IMR-90 (cell line): ENCODE results near the gene CNTN4. TPM values are rescaled to one million over a fixed set of nuclear protein-coding genes. Genes with fewer than 3 reads are reported as not detected.
"Not testable (repeated sequence)": the region's sequence is repeated elsewhere in the genome, so short reads cannot be mapped to it uniquely, and the experiment has no call there.

ENCODE experiments used
- ATAC-seq: fragments of 200-7000 bp; cut with Tn5 transposase; 2 replicates; pipeline ENCODE4 v1.9.1; 2020; ENCODE audit warnings: low read depth, mild to moderate bottlenecking, moderate library complexity
- BruUV-seq: library from RNA; stranded (reverse); fragments of 400-500 nt; replicated peaks from 2 replicates; lab custom pipeline; 2021; lab: Mats Ljungman, UMichigan
- CTCF ChIA-PET: fragments of 300-600 bp; formaldehyde crosslinking; extraction: SDS; loops from one replicate; lab custom pipeline; 2021; ENCODE audit warnings: antibody characterized with exemption; lab: Yijun Ruan, JAX
- POLR2A ChIA-PET: fragments of 300-600 bp; sonication (Branson Sonifier 250); formaldehyde crosslinking; loops from one replicate; lab custom pipeline; 2022; ENCODE audit warnings: antibody characterized with exemption; ENCODE audit not compliant: unreplicated experiment; lab: Charles Lee
- DNase-seq: peaks from one replicate; pipeline ENCODE4 v3.0.0; 2013
- H2AFZ ChIP-seq: replicated peaks from 2 replicates; pipeline ENCODE3; 2013; ENCODE audit warnings: low read length, mild to moderate bottlenecking; ENCODE audit not compliant: poor library complexity
- H2AK5ac ChIP-seq: 2 replicates; pipeline ENCODE4 v1.6.1; 2013; ENCODE audit warnings: low read depth, low read length, inconsistent platforms
- H2AK9ac ChIP-seq: replicated peaks from 2 replicates; pipeline ENCODE3; 2013; ENCODE audit warnings: mild to moderate bottlenecking, low read depth, low read length, moderate library complexity; ENCODE audit not compliant: poor library complexity
- H2BK120ac ChIP-seq: 2 replicates; pipeline ENCODE4 v1.6.1; 2013; ENCODE audit warnings: low read depth, low read length, inconsistent platforms
- H2BK15ac ChIP-seq: 3 replicates; pipeline ENCODE4 v1.6.1; 2013; ENCODE audit warnings: low read depth, low read length, inconsistent platforms
- H2BK20ac ChIP-seq: 2 replicates; pipeline ENCODE4 v1.6.1; 2013; ENCODE audit warnings: low read depth, mild to moderate bottlenecking, inconsistent platforms, low read length, moderate library complexity
- H2BK5ac ChIP-seq: 2 replicates; pipeline ENCODE4 v1.6.1; 2013; ENCODE audit warnings: mild to moderate bottlenecking, low read depth, low read length, inconsistent platforms; ENCODE audit not compliant: poor library complexity, severe bottlenecking
- H3K14ac ChIP-seq: replicated peaks from 2 replicates; pipeline ENCODE4 v1.6.1; 2013; ENCODE audit warnings: low read depth, low read length, inconsistent platforms
- H3K18ac ChIP-seq: 2 replicates; pipeline ENCODE4 v1.6.1; 2013; ENCODE audit warnings: low read depth, low read length, control low read depth
- H3K23ac ChIP-seq: 2 replicates; pipeline ENCODE4 v1.6.1; 2013; ENCODE audit warnings: low read depth, low read length, inconsistent platforms
- H3K27ac ChIP-seq: 2 replicates; pipeline ENCODE4 v1.5.1; 2013; ENCODE audit warnings: mild to moderate bottlenecking, control low read depth, low read length; ENCODE audit not compliant: insufficient read depth
- H3K27me3 ChIP-seq: 2 replicates; pipeline ENCODE4 v1.6.1; 2013; ENCODE audit warnings: low read length; ENCODE audit not compliant: control insufficient read depth, insufficient read depth
- H3K36me3 ChIP-seq: 2 replicates; pipeline ENCODE4 v1.6.1; 2013; ENCODE audit warnings: low read length, mixed read lengths; ENCODE audit not compliant: control insufficient read depth, insufficient read depth
- H3K4ac ChIP-seq: 2 replicates; pipeline ENCODE4 v1.6.1; 2013; ENCODE audit warnings: low read depth, low read length, inconsistent platforms
- H3K4me1 ChIP-seq: 2 replicates; pipeline ENCODE4 v1.6.1; 2013; ENCODE audit warnings: low read length, mixed read lengths; ENCODE audit not compliant: control insufficient read depth, insufficient read depth
- H3K4me2 ChIP-seq: 2 replicates; pipeline ENCODE4 v1.6.1; 2013; ENCODE audit warnings: low read depth, mild to moderate bottlenecking, control low read depth, low read length, moderate library complexity
- H3K4me3 ChIP-seq: 2 replicates; pipeline ENCODE4 v1.5.1; 2013; ENCODE audit warnings: low read depth, mild to moderate bottlenecking, control low read depth, low read length, moderate library complexity; ENCODE audit not compliant: insufficient read depth
- H3K56ac ChIP-seq: 2 replicates; pipeline ENCODE4 v1.6.1; 2013; ENCODE audit warnings: low read length, inconsistent platforms; ENCODE audit not compliant: insufficient read depth; ENCODE audit errors: extremely low read depth
- H3K79me1 ChIP-seq, 2 experiments: 2 replicates each; pipeline ENCODE4 v1.6.1; 2013; ENCODE audit warnings: low read length in 2 of 2, inconsistent platforms in 1 of 2, low read depth in 1 of 2
- H3K9ac ChIP-seq: 2 replicates; pipeline ENCODE4 v1.6.1; 2013; ENCODE audit warnings: low read depth, low read length, control low read depth
- H3K9me1 ChIP-seq: 2 replicates; pipeline ENCODE4 v1.6.1; 2013; ENCODE audit warnings: low read length, inconsistent platforms; ENCODE audit not compliant: insufficient read depth
- H3K9me3 ChIP-seq: 2 replicates; pipeline ENCODE4 v1.6.1; 2013; ENCODE audit warnings: low read length; ENCODE audit not compliant: control insufficient read depth, insufficient read depth
- H4K20me1 ChIP-seq: 2 replicates; pipeline ENCODE4 v1.6.1; 2013; ENCODE audit warnings: low read length, inconsistent platforms; ENCODE audit not compliant: insufficient read depth
- H4K5ac ChIP-seq: 2 replicates; pipeline ENCODE4 v1.6.1; 2013; ENCODE audit warnings: mild to moderate bottlenecking, low read depth, low read length, control low read depth
- H4K8ac ChIP-seq, 2 experiments: 2 replicates each; pipeline ENCODE4 v1.6.1; 2013; ENCODE audit warnings: low read depth in 2 of 2, low read length in 2 of 2, control low read depth in 1 of 2, inconsistent platforms in 1 of 2
- H4K91ac ChIP-seq: 2 replicates; pipeline ENCODE4 v1.6.1; 2013; ENCODE audit warnings: low read depth, low read length, inconsistent platforms; ENCODE audit not compliant: insufficient read depth
- WGBS, 2 experiments: methylation state at CpG; one replicate each; pipeline versions ENCODE4 v1.1.5 to v1.1.7; 2013; ENCODE audit warnings: missing lambda C conversion rate in 2 of 2; ENCODE audit not compliant: insufficient read length in 1 of 2; ENCODE audit errors: extremely low coverage in 2 of 2; 5-methylcytosine and 5-hydroxymethylcytosine counted together
- dilution Hi-C: fragments of 300-500 bp; cut with HindIII; formaldehyde crosslinking; loops from one replicate; pipeline ENCODE4 v1.14.3; 2018; ENCODE audit warnings: low sequenced_read_pairs; ENCODE audit not compliant: unreplicated experiment
- in situ Hi-C: fragments of 300-500 bp; cut with MboI; formaldehyde crosslinking; loops from 3 replicates; pipeline ENCODE4 v1.14.3; 2019; ENCODE audit warnings: low sequenced_read_pairs, inconsistent platforms, mixed read lengths
- intact Hi-C: fragments of 100-400 bp; cut with micrococcal nuclease; formaldehyde crosslinking; loops from 2 replicates; pipeline ENCODE4 v1.10.0; 2022
- polyA plus RNA-seq, 3 experiments: library from polyadenylated mRNA; depleted of rRNA; stranded (reverse); fragments of >200 nt; gene quantifications; 2 replicates each; pipeline ENCODE4 v1.2.3, GENCODE V29; 2012; ENCODE audit warnings: low replicate concordance in 1 of 3
- total RNA-seq: library from RNA; depleted of rRNA; stranded (reverse); fragments of >200 nt; gene quantifications from 2 replicates; pipeline ENCODE4 v1.2.3, GENCODE V29; 2012

The CNTN4 gene
- total and polyA plus RNA-seq, 2 of the 4 experiments (the other 2 are of a cell fraction) = under 0.01 TPM; not detected in 1

GRCh38 chr3:2993130-2993529 is 894.5 kb downstream of the CNTN4 start:
- ATAC-seq, H3K18ac ChIP-seq, H3K9me1 ChIP-seq, H2BK5ac ChIP-seq, H3K56ac ChIP-seq, H3K4me2 ChIP-seq, H3K23ac ChIP-seq, H3K79me1 ChIP-seq, H2AFZ ChIP-seq, H3K9me3 ChIP-seq, H3K4me3 ChIP-seq, H4K20me1 ChIP-seq, H2BK15ac ChIP-seq, H4K8ac ChIP-seq, H2BK120ac ChIP-seq, intact Hi-C loops, H3K14ac ChIP-seq, H3K27ac ChIP-seq, H3K27me3 ChIP-seq, H2AK5ac ChIP-seq, in situ Hi-C loops, H3K4ac ChIP-seq, H3K9ac ChIP-seq, H2BK20ac ChIP-seq, BruUV-seq, H2AK9ac ChIP-seq, H3K36me3 ChIP-seq, H4K5ac ChIP-seq, DNase-seq, dilution Hi-C loops, H3K4me1 ChIP-seq, H4K91ac ChIP-seq, CTCF ChIA-PET: not testable (repeated sequence)
- POLR2A ChIA-PET = interaction anchor here (0.6 kb wide), 1 partner anchor 126 kb away, joined by 6 read pairs; no protein-coding TSS in a partner anchor
- no CpG with 5 or more reads among the region's 5 CpGs for WGBS, 2 experiments
